ENCODE results near the gene EMD.
"Not testable (repeated sequence)": the region's sequence is repeated elsewhere in the genome, so short reads cannot be mapped to it uniquely, and the experiment has no call there.

EMD gene

DNA sequence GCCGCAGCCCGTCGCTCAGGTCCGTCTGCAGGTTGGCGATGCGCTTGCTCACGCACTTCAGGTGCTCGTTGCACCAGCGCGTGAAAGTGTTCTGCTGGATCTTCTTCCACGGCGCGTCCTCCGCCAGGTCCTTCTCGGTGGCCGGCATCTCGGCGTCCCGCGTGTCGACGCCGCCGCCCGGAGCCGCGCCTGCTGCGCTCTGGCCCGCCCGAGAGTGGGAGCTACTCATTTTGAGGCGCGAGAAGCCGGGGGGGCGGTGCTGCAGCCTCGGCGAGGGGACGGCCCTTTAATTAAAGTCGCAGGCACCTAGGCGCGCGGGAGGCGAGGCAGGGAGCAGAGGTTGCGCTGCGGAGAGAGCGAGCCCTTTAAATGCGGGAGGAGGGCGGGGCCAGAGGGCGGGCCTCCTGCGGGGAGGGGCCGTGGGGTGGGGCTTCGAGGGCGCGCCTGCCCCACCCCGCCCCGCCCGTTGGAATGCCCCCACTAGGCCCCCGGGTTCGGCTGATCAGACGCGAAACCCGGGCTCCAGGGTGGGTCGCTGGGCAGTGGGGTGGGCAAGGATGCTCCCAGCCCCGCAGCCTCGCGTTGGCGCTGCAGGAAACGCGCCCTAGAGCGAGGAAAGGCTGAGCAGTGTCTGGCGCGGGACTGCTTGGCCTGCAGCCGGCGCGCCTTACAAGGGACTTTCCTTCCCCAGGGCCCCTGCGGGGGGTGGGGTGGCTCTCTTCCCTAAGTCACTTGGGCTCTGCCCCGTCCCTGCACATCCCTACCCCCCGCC lies 7.9 kb upstream of the EMD start:
- peak; percentile 93 for DNase-seq (ENCODE audit: low spot score)

- DNase-seq (ENCODE audit: low spot score): no peak
Observed at GRCh38 chrX:154371789-154372300, 7.2 kb upstream of the EMD start.

DNA sequence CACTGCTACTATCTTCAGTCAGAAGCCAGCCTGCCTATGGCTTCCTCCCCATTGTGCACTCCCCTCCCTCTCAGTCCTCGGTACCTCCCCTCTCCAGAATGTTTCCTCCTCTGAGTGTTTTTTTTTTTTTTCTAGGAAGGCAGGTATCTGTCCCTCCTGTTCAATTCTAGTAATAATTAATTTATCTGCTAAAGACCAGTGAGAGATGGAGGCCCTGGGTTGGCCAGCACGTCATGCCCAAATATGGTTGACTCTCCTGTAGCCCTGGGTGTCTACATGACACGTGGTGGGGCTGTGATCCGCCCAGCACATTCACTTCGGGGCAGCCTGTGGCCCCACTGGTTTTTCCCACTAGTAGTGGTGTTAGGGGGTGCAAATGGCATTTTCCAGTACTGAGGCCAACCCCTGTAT lies 6.5 kb upstream of the EMD start:
- DNase-seq (ENCODE audit: low spot score): no peak

DNA sequence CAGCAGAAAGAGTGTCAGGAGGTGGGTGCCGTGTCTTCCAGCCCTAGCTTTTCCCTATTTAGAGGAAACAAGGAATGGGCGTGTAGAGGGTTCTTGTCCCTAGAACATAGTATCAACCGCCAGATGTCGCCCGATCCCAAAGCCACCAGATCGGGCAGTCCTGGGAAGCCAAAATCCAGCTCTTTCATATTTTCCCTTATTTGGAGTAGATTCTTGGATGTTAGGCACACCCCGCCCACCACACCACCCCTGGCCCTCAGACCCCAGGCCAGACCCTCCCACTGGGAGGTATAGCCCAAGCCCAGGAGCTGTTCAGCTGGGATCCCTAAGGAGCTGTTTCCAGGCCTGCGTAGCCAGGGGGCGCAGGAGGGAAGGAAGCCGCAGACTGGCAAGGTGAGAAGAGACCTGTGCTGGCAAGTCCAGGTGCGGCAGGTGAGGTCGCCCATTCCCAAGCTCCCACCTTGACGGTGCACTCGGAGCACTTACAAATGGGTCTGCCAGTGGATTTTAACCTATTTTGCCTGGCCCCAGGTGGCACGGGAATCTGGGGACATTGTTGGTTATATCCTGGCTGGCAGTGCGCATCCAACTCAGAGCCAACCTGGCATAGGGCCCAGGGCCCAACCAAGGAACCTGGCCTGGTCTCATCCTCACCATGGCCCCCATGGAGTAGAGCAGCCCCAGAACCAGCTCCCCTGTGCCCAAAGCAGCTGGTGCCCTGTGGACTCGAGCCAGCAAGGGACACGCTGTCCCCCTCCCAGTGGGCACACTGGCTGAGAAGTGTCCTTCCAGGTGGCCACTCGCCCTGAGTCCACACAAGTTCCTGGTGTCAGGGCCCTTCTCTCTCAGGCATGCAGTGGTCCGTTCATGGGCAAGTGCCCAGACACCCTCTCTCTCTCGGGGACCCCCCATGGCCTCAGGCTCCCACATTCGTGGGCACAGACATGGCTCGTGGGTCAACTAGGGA lies 5.5 kb upstream of the EMD start:
- no peak for DNase-seq (ENCODE audit: low spot score)

DNA sequence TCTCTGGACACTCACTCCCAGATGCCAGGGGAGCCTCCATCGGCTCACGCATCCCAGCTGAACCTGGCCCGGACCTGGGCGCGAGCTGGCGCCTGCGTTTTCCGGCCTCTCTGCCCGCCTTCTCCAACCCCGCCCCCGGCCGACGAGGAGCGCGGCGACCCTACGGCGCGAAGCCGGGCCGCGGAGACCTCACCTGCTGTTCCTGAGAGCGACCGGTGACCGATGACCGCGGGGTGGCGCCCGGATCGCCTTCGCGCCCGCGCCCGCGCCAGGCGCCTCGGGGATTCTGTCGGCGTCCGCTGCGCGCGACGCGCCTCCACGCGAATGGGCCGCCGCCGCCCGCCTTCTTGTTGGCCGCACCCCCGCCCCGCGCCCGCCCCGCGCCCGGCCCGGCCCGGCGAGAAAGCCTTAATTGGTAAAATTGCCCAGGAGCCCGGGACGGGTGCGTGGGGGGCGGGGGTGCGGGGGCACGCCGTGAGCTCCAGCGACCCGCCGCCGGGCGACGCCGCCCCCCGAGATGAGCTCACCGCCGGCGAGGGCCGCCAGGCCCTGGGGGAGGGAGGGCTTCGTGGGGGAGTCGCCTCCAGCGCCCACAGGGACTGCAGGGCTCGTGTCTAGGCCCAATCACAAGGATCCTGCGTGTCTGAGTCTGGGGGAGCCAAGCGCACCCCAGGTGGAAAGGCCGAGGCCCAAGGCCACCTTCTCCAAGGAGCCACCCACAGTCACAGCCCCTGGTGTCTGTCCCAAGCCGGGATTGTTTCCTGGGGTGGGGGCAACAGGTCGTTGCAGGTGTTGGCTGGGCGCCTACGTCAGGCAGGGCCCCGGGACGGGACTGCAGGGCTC lies 4.6 kb upstream of the EMD start, which contains the start of gene FLNA:
TSS of gene FLNA (minus strand) at position 322 of the 843 bp plus-strand sequence. CDS start 3,389 bp downstream, outside the sequence.
- DNase-seq (ENCODE audit: low spot score): no peak

DNA sequence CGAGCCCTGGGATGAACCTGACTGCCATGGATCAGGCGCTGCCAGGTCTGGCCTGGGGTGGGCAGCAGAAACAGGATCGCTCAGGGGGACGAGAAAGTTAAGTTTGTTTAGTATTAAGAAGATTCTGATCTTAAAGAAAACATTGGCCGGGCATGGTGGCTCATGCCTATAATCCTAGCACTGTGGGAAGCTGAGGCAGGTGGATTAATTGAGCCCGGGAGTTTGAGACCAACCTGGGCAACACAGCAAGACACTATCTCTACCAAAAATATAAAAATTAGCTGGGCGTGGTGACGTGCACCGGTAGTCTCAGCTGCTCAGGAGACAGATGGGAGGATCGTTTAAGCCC lies 4.0 kb upstream of the EMD start:
- DNase-seq (ENCODE audit: low spot score): no peak

- DNase-seq (ENCODE audit: low spot score): no peak
Observed at GRCh38 chrX:154376774-154377173, 2.3 kb upstream of the EMD start.

- DNase-seq (ENCODE audit: low spot score): no peak
Observed at GRCh38 chrX:154378059-154378798, 866 bp upstream of the EMD start.

GRCh38 chrX:154379569-154379951 lies 465 bp downstream of the EMD start:
- DNase-seq (ENCODE audit: low spot score): no peak

GRCh38 chrX:154380153-154380552 lies 1.1 kb downstream of the EMD start:
- DNase-seq (ENCODE audit: low spot score): no peak

DNA sequence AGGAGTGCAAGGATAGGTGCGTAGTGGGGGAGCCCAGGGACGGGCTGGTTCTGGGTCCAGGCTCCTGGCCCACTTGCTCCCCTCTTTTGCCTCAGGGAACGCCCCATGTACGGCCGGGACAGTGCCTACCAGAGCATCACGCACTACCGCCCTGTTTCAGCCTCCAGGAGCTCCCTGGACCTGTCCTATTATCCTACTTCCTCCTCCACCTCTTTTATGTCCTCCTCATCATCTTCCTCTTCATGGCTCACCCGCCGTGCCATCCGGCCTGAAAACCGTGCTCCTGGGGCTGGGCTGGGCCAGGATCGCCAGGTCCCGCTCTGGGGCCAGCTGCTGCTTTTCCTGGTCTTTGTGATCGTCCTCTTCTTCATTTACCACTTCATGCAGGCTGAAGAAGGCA lies 1.7 kb downstream of the EMD start:
- DNase-seq (ENCODE audit: low spot score): no peak

- DNase-seq (ENCODE audit: low spot score): no peak
Observed at GRCh38 chrX:154381271-154381670, 2.2 kb downstream of the EMD start.

GRCh38 chrX:154382483-154383069 lies 3.5 kb downstream of the EMD start:
- no peak for DNase-seq (ENCODE audit: low spot score)

- no peak for DNase-seq (ENCODE audit: low spot score)
Observed at GRCh38 chrX:154383359-154384283, 4.5 kb downstream of the EMD start.

DNA sequence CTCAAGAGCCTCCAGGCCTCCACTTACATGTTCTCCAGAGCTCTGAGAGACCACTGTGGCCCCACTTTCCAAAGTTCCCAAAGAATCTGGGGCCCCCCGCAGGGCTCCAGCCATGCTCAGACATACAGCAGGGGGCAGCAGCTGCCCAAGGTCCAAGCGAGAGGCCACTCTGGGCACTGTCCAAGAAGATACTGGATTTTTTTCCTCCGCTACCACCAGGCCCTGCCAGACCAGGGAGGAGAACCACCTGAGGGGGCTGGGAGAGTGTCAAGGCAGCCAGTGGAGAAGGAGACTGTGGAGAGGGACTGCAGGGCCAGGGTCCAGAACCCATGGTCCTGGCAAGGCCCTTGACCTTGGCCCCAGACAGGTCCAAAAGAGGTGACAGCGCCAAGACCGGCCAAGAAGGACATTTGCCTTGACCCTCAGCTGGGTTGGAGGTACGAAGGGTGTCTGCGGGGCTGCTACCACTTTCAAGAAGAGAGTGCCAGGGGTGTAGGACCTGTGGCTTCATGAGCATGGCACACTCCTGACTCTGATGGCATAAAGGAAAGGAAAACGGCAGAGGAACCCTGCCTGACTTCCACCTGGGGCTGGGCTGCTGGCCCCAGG lies 5.3 kb downstream of the EMD start:
- no peak for DNase-seq (ENCODE audit: low spot score)

- not testable (repeated sequence) for DNase-seq (ENCODE audit: low spot score)
Observed at GRCh38 chrX:154388094-154388493, 9.0 kb downstream of the EMD start.

- DNase-seq (ENCODE audit: low spot score): not testable (repeated sequence)
Observed at GRCh38 chrX:154388649-154389048, 9.6 kb downstream of the EMD start.

- DNase-seq (ENCODE audit: low spot score): not testable (repeated sequence)
Observed at GRCh38 chrX:154389812-154390747, 11.0 kb downstream of the EMD start.

All from CD4-positive, alpha-beta T cell treated with Interleukin-6 at 100 ng/mL for 8 hours (primary cell).